Measurements from ENCODE around the gene CALML3.

DNA sequence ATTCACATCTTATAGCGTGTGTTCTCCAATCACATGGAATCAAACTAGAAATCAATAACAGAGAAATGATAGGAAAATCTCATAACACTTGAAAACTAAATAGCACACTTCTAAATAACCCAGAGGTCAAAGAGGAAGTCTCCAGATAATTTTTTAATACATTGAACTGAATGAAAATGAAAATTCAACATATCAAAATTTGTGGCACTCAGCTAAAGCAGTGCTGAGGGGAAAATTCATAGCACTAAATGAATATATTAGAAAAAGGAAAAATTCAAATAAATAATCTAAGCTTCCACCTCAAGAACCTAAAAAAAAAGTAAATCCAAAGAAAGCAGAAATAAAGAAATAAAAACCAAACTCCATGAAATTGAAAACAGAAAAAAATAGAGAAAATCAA, 17.3 kb downstream of the CALML3 start:
- TF ChIP-seq, protein P1, sequence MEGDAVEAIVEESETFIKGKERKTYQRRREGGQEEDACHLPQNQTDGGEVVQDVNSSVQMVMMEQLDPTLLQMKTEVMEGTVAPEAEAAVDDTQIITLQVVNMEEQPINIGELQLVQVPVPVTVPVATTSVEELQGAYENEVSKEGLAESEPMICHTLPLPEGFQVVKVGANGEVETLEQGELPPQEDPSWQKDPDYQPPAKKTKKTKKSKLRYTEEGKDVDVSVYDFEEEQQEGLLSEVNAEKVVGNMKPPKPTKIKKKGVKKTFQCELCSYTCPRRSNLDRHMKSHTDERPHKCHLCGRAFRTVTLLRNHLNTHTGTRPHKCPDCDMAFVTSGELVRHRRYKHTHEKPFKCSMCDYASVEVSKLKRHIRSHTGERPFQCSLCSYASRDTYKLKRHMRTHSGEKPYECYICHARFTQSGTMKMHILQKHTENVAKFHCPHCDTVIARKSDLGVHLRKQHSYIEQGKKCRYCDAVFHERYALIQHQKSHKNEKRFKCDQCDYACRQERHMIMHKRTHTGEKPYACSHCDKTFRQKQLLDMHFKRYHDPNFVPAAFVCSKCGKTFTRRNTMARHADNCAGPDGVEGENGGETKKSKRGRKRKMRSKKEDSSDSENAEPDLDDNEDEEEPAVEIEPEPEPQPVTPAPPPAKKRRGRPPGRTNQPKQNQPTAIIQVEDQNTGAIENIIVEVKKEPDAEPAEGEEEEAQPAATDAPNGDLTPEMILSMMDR (IDR thresholded peaks at IDR 0.05), result no peak
- TF ChIP-seq POLR2A (IDR thresholded peaks at IDR 0.05), result no peak

All from uterus (tissue), 2 donors.